ENCODE results near the gene DVL1. TPM values are rescaled to one million over a fixed set of nuclear protein-coding genes. Genes with fewer than 3 reads are reported as not detected.
"Not testable (repeated sequence)": the region's sequence is repeated elsewhere in the genome, so short reads cannot be mapped to it uniquely, and the experiment has no call there.

Gene DVL1
- total RNA-seq, 2 experiments from 2014 or later, result 37.2 to 39.2 TPM

- H3K4me1 Mint-ChIP-seq (ENCODE audit: low read depth), result peaks cover 28% of the 10 kb centered on the region
- no peaks in the 10 kb centered on the region for H3K9me3 Mint-ChIP-seq
- no peak overlapping the region for H3K27ac Mint-ChIP-seq
- ChIA-PET POLR2A (interaction anchor here (1.0 to 2.0 kb wide), 12 partner anchors 13 to 593 kb away, joined by 3 to 11 read pairs (median 4); partner anchors contain the start of genes MRPL20 and MXRA8), CTCF (interaction anchor here (0.6 to 5.3 kb wide), 24 partner anchors 12 to 387 kb away, joined by 3 to 40 read pairs (median 4); partner anchors contain the start of gene CCNL2)
- no peak overlapping the region for H3K4me3 Mint-ChIP-seq
- TF ChIP-seq CTCF (IDR thresholded peaks at IDR 0.05), result no peak
- H3K36me3 Mint-ChIP-seq (ENCODE audit: low read depth), result peaks cover 9% of the 10 kb centered on the region
- no peaks in the 10 kb centered on the region for H3K27me3 Mint-ChIP-seq
- intact Hi-C loops (cut with micrococcal nuclease), result no loop called here
- DNase-seq (peak; percentile 71), ATAC-seq (peak; percentile 9)
Observed at GRCh38 chr1:1371364-1371745, 22.1 kb upstream of the DVL1 start.

DNA sequence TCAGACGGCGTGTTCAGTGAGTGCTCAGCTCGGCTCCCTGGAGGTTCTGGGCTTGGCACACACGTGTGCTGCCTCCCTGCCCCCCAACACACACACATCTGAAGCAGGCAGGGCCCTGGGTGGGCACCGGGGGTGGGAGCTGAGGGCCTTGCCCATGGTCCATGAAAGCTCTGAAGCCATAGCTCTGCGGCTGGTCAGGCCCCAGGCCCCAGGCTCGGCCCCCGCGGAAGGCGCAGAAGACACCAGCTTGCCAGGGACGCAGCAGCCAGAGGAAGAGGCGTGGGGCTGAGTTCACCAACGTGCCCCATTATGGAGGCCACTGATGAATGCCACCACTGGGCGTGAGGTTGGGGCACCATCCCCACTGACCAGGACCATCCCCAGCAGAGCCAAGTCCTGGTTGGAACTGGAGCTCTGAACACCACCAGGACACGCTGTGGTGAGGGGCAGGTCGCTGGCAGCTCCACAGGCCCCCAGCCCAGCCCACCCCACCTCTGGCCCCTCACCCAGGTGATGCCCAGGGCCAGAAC lies 21.6 kb upstream of the DVL1 start:
- ChIA-PET CTCF (interaction anchor here (0.6 to 5.3 kb wide), 16 partner anchors 12 to 254 kb away, joined by 3 to 40 read pairs (median 6); partner anchors contain the start of gene CCNL2), POLR2A (interaction anchor here (1.1 to 2.0 kb wide), 6 partner anchors 13 to 593 kb away, joined by 3 to 10 read pairs (median 3); partner anchors contain the start of gene MXRA8)
- Mint-ChIP-seq H3K4me3 (no peak overlapping the region), H3K9me3 (no peaks in the 10 kb centered on the region), H3K27me3 (no peaks in the 10 kb centered on the region), H3K4me1 (ENCODE audit: low read depth) (peaks cover 27% of the 10 kb centered on the region), H3K36me3 (ENCODE audit: low read depth) (peaks cover 9% of the 10 kb centered on the region), H3K27ac (no peak overlapping the region)
- TF ChIP-seq CTCF (IDR thresholded peaks at IDR 0.05), result no peak
- intact Hi-C loops (cut with micrococcal nuclease), result no loop called here
- DNase-seq (no peak), ATAC-seq (no peak)

GRCh38 chr1:1370094-1370493 lies 20.9 kb upstream of the DVL1 start:
- H3K4me1 Mint-ChIP-seq (ENCODE audit: low read depth), result peaks cover 27% of the 10 kb centered on the region
- ATAC-seq; intact Hi-C loops (cut with micrococcal nuclease); H3K9me3 Mint-ChIP-seq; H3K27me3 Mint-ChIP-seq; H3K27ac Mint-ChIP-seq; H3K36me3 Mint-ChIP-seq (ENCODE audit: low read depth); H3K4me3 Mint-ChIP-seq; POLR2A ChIA-PET; DNase-seq: not testable (repeated sequence)
- CTCF ChIA-PET, result interaction anchor here (1.3 to 5.3 kb wide), 3 partner anchors 17 to 247 kb away, joined by 5 to 40 read pairs (median 6); no protein-coding TSS in a partner anchor

DNA sequence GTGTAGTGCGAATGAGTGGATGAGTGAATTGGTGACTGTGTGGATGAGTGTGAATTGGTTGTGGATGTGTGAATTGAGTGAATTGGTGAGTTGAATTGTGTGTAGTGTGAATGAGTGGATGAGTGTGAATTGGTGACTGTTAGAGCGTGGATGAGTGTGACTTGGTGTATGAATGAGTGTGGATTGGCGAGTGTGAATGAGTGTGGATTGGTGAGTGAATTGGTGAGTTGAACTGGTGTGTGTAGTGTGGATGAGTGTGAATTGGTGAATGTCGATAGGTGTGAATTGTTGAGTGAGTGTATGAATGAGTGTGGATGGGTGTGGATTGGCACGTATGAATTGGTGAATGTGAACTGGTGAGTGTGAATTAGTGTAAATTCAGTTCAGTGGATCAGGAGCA lies 18.1 kb upstream of the DVL1 start:
- H3K4me1 Mint-ChIP-seq (ENCODE audit: low read depth), result peaks cover 16% of the 10 kb centered on the region
- H3K4me3 Mint-ChIP-seq, result no peak overlapping the region
- intact Hi-C loops (cut with micrococcal nuclease), result no loop called here
- no peaks in the 10 kb centered on the region for H3K27me3 Mint-ChIP-seq
- ChIA-PET POLR2A (no interaction called here), CTCF (no interaction called here)
- no peaks in the 10 kb centered on the region for H3K36me3 Mint-ChIP-seq (ENCODE audit: low read depth)
- ATAC-seq (no peak), DNase-seq (no peak)
- no peaks in the 10 kb centered on the region for H3K9me3 Mint-ChIP-seq
- H3K27ac Mint-ChIP-seq, result no peak overlapping the region
- no peak for TF ChIP-seq CTCF (IDR thresholded peaks at IDR 0.05)

GRCh38 chr1:1366699-1367066 lies 17.5 kb upstream of the DVL1 start:
- H3K27ac Mint-ChIP-seq, result no peak overlapping the region
- no peaks in the 10 kb centered on the region for H3K9me3 Mint-ChIP-seq
- H3K36me3 Mint-ChIP-seq (ENCODE audit: low read depth), result no peaks in the 10 kb centered on the region
- H3K27me3 Mint-ChIP-seq, result no peaks in the 10 kb centered on the region
- POLR2A ChIA-PET, result no interaction called here
- H3K4me1 Mint-ChIP-seq (ENCODE audit: low read depth), result peaks cover 10% of the 10 kb centered on the region
- ATAC-seq (no peak), DNase-seq (no peak)
- CTCF ChIA-PET, result no interaction called here
- H3K4me3 Mint-ChIP-seq, result no peak overlapping the region
- intact Hi-C loops (cut with micrococcal nuclease), result no loop called here
- TF ChIP-seq CTCF (IDR thresholded peaks at IDR 0.05), result no peak
